K562 (cell line): ENCODE results near the gene JUP. TPM values are rescaled to one million over a fixed set of nuclear protein-coding genes. Genes with fewer than 3 reads are reported as not detected.

Experiments used
- ATAC-seq: fragments of 200-7000 bp; cut with Tn5 transposase; 3 replicates; pipeline ENCODE4 v1.9.1; 2020; ENCODE audit warnings: moderate library complexity
- BruUV-seq: library from RNA; stranded (reverse); fragments of 400-500 nt; replicated peaks from 2 replicates; lab custom pipeline; 2021; lab: Mats Ljungman, UMichigan
- CTCF ChIA-PET: fragments of 300-600 bp; formaldehyde crosslinking; extraction: SDS; loops from one replicate; lab custom pipeline; 2021; ENCODE audit warnings: low intra/inter-chr PET ratio; lab: Yijun Ruan, JAX
- POLR2A ChIA-PET: fragments of 300-600, 350-650 bp; sonication (Branson Sonifier 250); formaldehyde crosslinking; extraction: SDS; loops from one replicate; lab custom pipeline; 2021; ENCODE audit warnings: antibody characterized with exemption, inconsistent platforms; lab: Yijun Ruan, JAX
- DNase-seq, 4 experiments: peaks; one replicate each; pipeline versions ENCODE4 v3.0.0 to v3.0.0-alpha.2; 2011 to 2018; ENCODE audit warnings: low spot score in 3 of 4, mixed read lengths in 3 of 4; ENCODE audit errors: extremely low read depth in 1 of 4
- FAIRE-seq: peaks from 2 replicates; lab custom pipeline; 2011; peaks lifted over from hg19 to GRCh38; lab: Jason Lieb, UNC
- H2AFZ ChIP-seq: 2 replicates; pipeline ENCODE4 v1.6.0; 2011; ENCODE audit warnings: low read depth, low read length, control low read depth, inconsistent platforms
- H3K27ac ChIP-seq: fragments of 200-600 bp; 3 replicates; pipeline ENCODE4 v1.8.0; 2011; ENCODE audit warnings: low read depth, mild to moderate bottlenecking, control low read depth, inconsistent platforms, low read length, moderate library complexity, mixed read lengths; ENCODE audit errors: extremely low read depth
- H3K27me3 ChIP-seq, 2 experiments: fragments of 300-600 bp in 1 of 2; 2 replicates in 1 of 2; 3 replicates in 1 of 2; pipeline versions ENCODE4 v1.6.0 to v1.8.0; 2011; ENCODE audit warnings: inconsistent platforms in 2 of 2, low read length in 2 of 2, mild to moderate bottlenecking in 1 of 2, mixed read lengths in 1 of 2, moderate library complexity in 1 of 2; ENCODE audit not compliant: control insufficient read depth in 2 of 2, insufficient read depth in 2 of 2
- H3K36me3 ChIP-seq: fragments of 300-600 bp; 3 replicates; pipeline ENCODE4 v1.8.0; 2011; ENCODE audit warnings: mild to moderate bottlenecking, low read length, inconsistent platforms; ENCODE audit not compliant: control insufficient read depth, insufficient read depth
- H3K4me1 ChIP-seq, 2 experiments: fragments of 200-600 bp in 1 of 2; replicated peaks in 1 of 2; 2 replicates in 1 of 2; 3 replicates in 1 of 2; pipeline versions ENCODE4 v1.5.1 to v1.8.0; 2011; ENCODE audit warnings: inconsistent platforms in 2 of 2, low read length in 2 of 2, mild to moderate bottlenecking in 1 of 2, mixed read lengths in 1 of 2, moderate library complexity in 1 of 2; ENCODE audit not compliant: control insufficient read depth in 2 of 2, insufficient read depth in 2 of 2
- H3K4me2 ChIP-seq: 2 replicates; pipeline ENCODE4 v1.6.1; 2011; ENCODE audit warnings: low read length, control low read depth, inconsistent platforms, mixed read lengths; ENCODE audit not compliant: insufficient read depth
- H3K4me3 ChIP-seq: fragments of 200-600 bp; sonication (generic), shearing (Covaris generic); 2 replicates; pipeline ENCODE4 v1.5.1; 2016; ENCODE audit warnings: control low read depth, inconsistent platforms
- H3K79me2 ChIP-seq: fragments of 200-600 bp; 3 replicates; pipeline ENCODE4 v1.8.0; 2011; ENCODE audit warnings: low read length, inconsistent platforms; ENCODE audit not compliant: control insufficient read depth, insufficient read depth
- H3K9ac ChIP-seq, 2 experiments: 2 replicates each; pipeline versions ENCODE4 v1.6.0 to v1.6.1; 2011; ENCODE audit warnings: low read depth in 2 of 2, low read length in 2 of 2, control low read depth in 1 of 2, inconsistent platforms in 1 of 2, mild to moderate bottlenecking in 1 of 2, mixed read lengths in 1 of 2; ENCODE audit not compliant: insufficient read depth in 1 of 2
- H3K9me1 ChIP-seq: one replicate; pipeline ENCODE4 v1.6.0; 2011; ENCODE audit warnings: inconsistent platforms, mild to moderate bottlenecking, low read length, moderate library complexity; ENCODE audit not compliant: control insufficient read depth, insufficient read depth
- H3K9me3 ChIP-seq: replicated peaks from 2 replicates; pipeline ENCODE4 v1.5.1; 2011; ENCODE audit warnings: low read depth, low read length, inconsistent platforms; ENCODE audit not compliant: control insufficient read depth, insufficient read depth
- H4K20me1 ChIP-seq: replicated peaks from 2 replicates; pipeline ENCODE4 v1.6.1; 2011; ENCODE audit warnings: low read length, inconsistent platforms, mixed read lengths; ENCODE audit not compliant: control insufficient read depth, insufficient read depth
- ARID1B ChIP-seq: fragments of 450-650 bp; IDR thresholded peaks from 2 replicates; pipeline ENCODE4 v1.6.1; 2016; ENCODE audit warnings: antibody characterized with exemption, mild to moderate bottlenecking, inconsistent platforms
- BACH1 ChIP-seq: fragments of 200-800 bp; sonication (Bioruptor generic); IDR thresholded peaks from 2 replicates; pipeline ENCODE4 v1.6.1; 2016; ENCODE audit warnings: missing genetic modification characterization, missing compliant biosample characterization
- BCL6 ChIP-seq: fragments of 250-450 bp; sonication (Bioruptor Pico); IDR thresholded peaks from 2 replicates; pipeline ENCODE4 v1.4.0; 2020
- BRD9 ChIP-seq: fragments of 450-650 bp; IDR thresholded peaks from 2 replicates; pipeline ENCODE4 v1.6.1; 2018; ENCODE audit warnings: low read depth; ENCODE audit not compliant: partially characterized antibody
- CEBPB ChIP-seq: fragments of 450-650 bp; IDR thresholded peaks from 2 replicates; pipeline ENCODE4 v1.6.1; 2016; ENCODE audit warnings: missing genetic modification characterization, missing compliant biosample characterization
- CEBPG ChIP-seq, 3 experiments: fragments of 200-800 bp in 1 of 3; sonication (Bioruptor generic) in 1 of 3; sonication (generic) in 1 of 3; formaldehyde crosslinking in 1 of 3; IDR thresholded peaks in 2 of 3; conservative IDR thresholded peaks in 1 of 3; 2 replicates each; pipeline versions ENCODE4 v1.6.1 to v1.8.0; 2016 to 2022; ENCODE audit warnings: missing compliant biosample characterization in 2 of 3, missing genetic modification characterization in 2 of 3, mild to moderate bottlenecking in 1 of 3, missing genetic modification reagents in 1 of 3
- FOXA3 ChIP-seq, 2 experiments: fragments of 450-650 bp in 1 of 2; sonication (generic) in 1 of 2; formaldehyde crosslinking; IDR thresholded peaks in 1 of 2; conservative IDR thresholded peaks in 1 of 2; 2 replicates each; pipeline versions ENCODE4 v1.4.0 to v1.8.0; 2020 to 2022; ENCODE audit warnings: mild to moderate bottlenecking in 2 of 2, missing genetic modification reagents in 1 of 2
- FUS ChIP-seq: fragments of 200-400 bp; formaldehyde crosslinking; optimal IDR thresholded peaks from 2 replicates; pipeline ENCODE3; 2017; ENCODE audit warnings: low read depth, low read length
- ILK ChIP-seq: fragments of 450-650 bp; IDR thresholded peaks from 2 replicates; pipeline ENCODE4 v1.6.1; 2016; ENCODE audit warnings: missing genetic modification characterization, low read depth, mild to moderate bottlenecking, missing compliant biosample characterization, moderate library complexity, borderline replicate concordance
- NFRKB ChIP-seq: fragments of 450-650 bp; IDR thresholded peaks from 2 replicates; pipeline ENCODE4 v1.6.1; 2016; ENCODE audit warnings: low read depth
- NR1H2 ChIP-seq: sonication (generic); formaldehyde crosslinking; IDR thresholded peaks from 2 replicates; pipeline ENCODE4 v1.4.0; 2020; ENCODE audit warnings: mild to moderate bottlenecking, missing genetic modification reagents
- PPARD ChIP-seq: fragments of 250-450 bp; sonication (Bioruptor Pico); IDR thresholded peaks from 2 replicates; pipeline ENCODE4 v1.8.0; 2022; ENCODE audit warnings: inconsistent platforms, mild to moderate bottlenecking, moderate library complexity
- SIN3B ChIP-seq: fragments of 450-650 bp; IDR thresholded peaks from 2 replicates; pipeline ENCODE4 v1.6.1; 2017; ENCODE audit warnings: low read depth, mild to moderate bottlenecking, moderate library complexity
- TARDBP ChIP-seq: fragments of 450-650 bp; IDR thresholded peaks from 2 replicates; pipeline ENCODE4 v1.6.1; 2016
- ZBTB34 ChIP-seq: fragments of 250-450 bp; sonication (Bioruptor Pico); IDR thresholded peaks from 2 replicates; pipeline ENCODE4 v1.8.0; 2021; ENCODE audit warnings: mild to moderate bottlenecking, moderate library complexity
- ZNF518B ChIP-seq: fragments of 250-450 bp; sonication (Bioruptor Pico); IDR thresholded peaks from 2 replicates; pipeline ENCODE4 v1.5.0; 2021; ENCODE audit warnings: mild to moderate bottlenecking, moderate library complexity
- WGBS: fragments of 100-300 bp; shearing (Covaris generic); methylation state at CpG from one replicate; pipeline ENCODE4 v1.1.6; 2016; ENCODE audit warnings: low coverage, mixed read lengths; ENCODE audit not compliant: insufficient coverage; ENCODE audit errors: missing lambda C conversion rate; 5-methylcytosine and 5-hydroxymethylcytosine counted together
- in situ Hi-C: fragments of 300-500 bp; cut with MboI; formaldehyde crosslinking; loops from 4 replicates; pipeline ENCODE4 v1.15.0; 2018; ENCODE audit warnings: inconsistent platforms, mixed read lengths
- intact Hi-C: fragments of 100-400 bp; cut with micrococcal nuclease; formaldehyde crosslinking; loops from 2 replicates; pipeline ENCODE4 v1.14.2; 2022
- polyA plus RNA-seq, 8 experiments: library from polyadenylated mRNA; depleted of rRNA in 4 of 8; stranded (reverse) in 5 of 8; unstranded in 3 of 8; fragments of >200 nt; fragmentation: Nextera tagmentation in 2 of 8; fragmentation: Illumina TruSeq in 1 of 8; extraction: Ambion mirVana in 2 of 8; extraction: Trizol in 1 of 8; gene quantifications; 2 replicates each; pipeline versions ENCODE4 v1.2.1 to v1.2.3, GENCODE V29; 2011 to 2014; ENCODE audit warnings: inconsistent platforms in 1 of 8, missing spikeins in 1 of 8
- total RNA-seq, 7 experiments: library from RNA; depleted of rRNA in 6 of 7; stranded (reverse); fragments of >200 nt in 6 of 7; fragmentation: Illumina TruSeq in 2 of 7; extraction: Trizol in 2 of 7; gene quantifications; 2 replicates each; pipeline versions ENCODE4 v1.2.1 to v1.2.3, GENCODE V29; 2011 to 2021; ENCODE audit warnings: low replicate concordance in 1 of 7

The JUP gene
- total and polyA plus RNA-seq, 9 of the 15 experiments (the other 6 are each of a cell fraction or from before 2014, with no cell fraction given) = 6.4 to 177 (median 31.2) TPM

- Histone ChIP-seq H3K4me2 (no peak overlapping the region), H2AFZ (no peak overlapping the region), H3K4me1 (peaks cover 4 to 11% of the 10 kb centered on the region in 2 experiments; a peak in 4 of 5 replicates), H3K36me3 (no peaks in the 10 kb centered on the region), H3K27me3 (peaks cover 8 to 22% of the 10 kb centered on the region in 2 experiments; a peak in 4 of 5 replicates), H4K20me1 (no peaks in the 10 kb centered on the region; the same call in 1 of the 2 replicates), H3K9me3 (no peaks in the 10 kb centered on the region), H3K4me3 (no peak overlapping the region), H3K79me2 (no peaks in the 10 kb centered on the region)
- in situ Hi-C loops (loop anchor here (25.0 kb wide), 1 partner anchor 371 kb away; the partner anchor contains the start of genes DHX58, HSPB9 and KAT2A), intact Hi-C loops (no loop called here)
- ChIA-PET CTCF (no interaction called here), POLR2A (interaction anchor here (0.7 to 1.8 kb wide), 5 partner anchors 11 to 260 kb away, joined by 3 to 5 read pairs (median 4); partner anchors contain the start of gene JUP)
- DNase-seq = no peak
- TF ChIP-seq BCL6 = no peak
- no peak for TF ChIP-seq FOXA3 (CRISPR knock-in tag; conservative IDR thresholded peaks at IDR 0.05 in 1 of 2, IDR thresholded peaks at IDR 0.05 in 1 of 2)
- TF ChIP-seq FUS = no peak
- no peak for TF ChIP-seq TARDBP
- no peak for TF ChIP-seq ZNF518B (CRISPR knock-in tag)
- no peak for TF ChIP-seq ZBTB34
- no peak for TF ChIP-seq ILK
- no peak for TF ChIP-seq PPARD (CRISPR knock-in tag)
- TF ChIP-seq ARID1B = no peak
- no peak for TF ChIP-seq BRD9
- TF ChIP-seq BACH1 (tag) = no peak
- TF ChIP-seq CEBPB (tag) = no peak
- TF ChIP-seq CEBPG (CRISPR knock-in tag; IDR thresholded peaks at IDR 0.05) = no peak
- no peak for TF ChIP-seq CEBPG (tag; conservative IDR thresholded peaks at IDR 0.05 in 1 of 2, IDR thresholded peaks at IDR 0.05 in 1 of 2)
- no peak for TF ChIP-seq NFRKB
- TF ChIP-seq SIN3B = no peak
- TF ChIP-seq NR1H2 (CRISPR knock-in tag) = no peak
- TF ChIP-seq, all 486 proteins: peak for 0
- no peaks in the 10 kb centered on the region for H3K9me1 ChIP-seq
- 52% methylated on average over 9 of the region's 9 CpGs for WGBS
- no peak overlapping the region for H3K9ac ChIP-seq
- H3K27ac ChIP-seq = no peak overlapping the region
- ATAC-seq = no peak
- BruUV-seq = no TSS peak
- FAIRE-seq = no peak
Observed at GRCh38 chr17:41741709-41742108, 44.8 kb downstream of the JUP start.
